Endometrium (tissue), 2 donors: ENCODE measurements around the gene NANOS3.
A peak's percentile ranks its signal among the peaks of the same experiment; 100 is the strongest.

Experiments used
- FAIRE-seq: peaks from 2 replicates; lab custom pipeline; 2012; peaks lifted over from hg19 to GRCh38; lab: Jason Lieb, UNC
- donor health status: control.
- donor health status: control.

NANOS3 gene

DNA sequence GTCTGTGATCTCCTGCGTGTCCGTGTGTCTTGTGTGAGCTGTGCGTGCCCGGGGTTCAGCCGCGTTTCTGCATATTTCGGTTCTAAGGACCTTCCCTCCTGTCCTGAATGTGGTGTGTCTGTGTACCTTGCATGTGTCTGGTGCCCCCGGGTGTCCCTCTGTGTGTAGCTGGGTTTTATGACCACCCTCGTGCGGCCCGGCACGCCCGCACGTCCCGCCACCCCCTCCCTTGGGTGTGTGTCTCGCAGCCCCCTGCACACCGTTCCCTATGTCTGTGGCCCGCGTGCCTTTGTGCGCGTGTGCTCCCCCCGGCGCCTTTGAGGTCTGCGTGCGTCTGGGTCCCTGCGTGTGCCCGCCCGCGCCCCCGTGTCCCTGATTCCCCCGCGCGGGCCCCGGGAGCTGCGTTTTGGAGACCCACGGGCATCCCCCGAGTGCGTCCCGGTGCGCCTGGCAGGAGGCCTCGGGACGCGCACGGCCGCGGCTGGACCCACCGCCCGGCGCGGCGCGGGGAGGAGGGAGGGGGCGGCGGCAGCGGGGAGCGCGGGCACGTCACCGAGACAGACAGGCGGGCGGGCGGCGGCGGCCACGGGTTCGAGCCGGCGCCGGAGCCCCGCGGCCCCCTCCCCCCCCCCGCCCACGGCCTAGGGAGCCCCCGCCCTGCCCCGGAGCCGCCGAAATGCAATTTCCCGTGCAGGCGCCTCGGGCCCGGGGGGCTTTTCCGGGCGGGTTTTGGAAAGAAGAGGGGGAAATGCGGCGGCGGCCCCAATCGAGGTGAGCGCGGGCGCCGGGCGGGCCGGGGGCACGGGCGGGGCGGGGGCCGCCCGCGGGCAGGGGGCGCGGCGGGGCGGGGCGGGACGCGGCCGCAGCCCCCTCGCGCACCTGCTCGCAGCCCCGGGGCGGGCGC, 12.0 kb upstream of the NANOS3 start:
- FAIRE-seq: no peak

DNA sequence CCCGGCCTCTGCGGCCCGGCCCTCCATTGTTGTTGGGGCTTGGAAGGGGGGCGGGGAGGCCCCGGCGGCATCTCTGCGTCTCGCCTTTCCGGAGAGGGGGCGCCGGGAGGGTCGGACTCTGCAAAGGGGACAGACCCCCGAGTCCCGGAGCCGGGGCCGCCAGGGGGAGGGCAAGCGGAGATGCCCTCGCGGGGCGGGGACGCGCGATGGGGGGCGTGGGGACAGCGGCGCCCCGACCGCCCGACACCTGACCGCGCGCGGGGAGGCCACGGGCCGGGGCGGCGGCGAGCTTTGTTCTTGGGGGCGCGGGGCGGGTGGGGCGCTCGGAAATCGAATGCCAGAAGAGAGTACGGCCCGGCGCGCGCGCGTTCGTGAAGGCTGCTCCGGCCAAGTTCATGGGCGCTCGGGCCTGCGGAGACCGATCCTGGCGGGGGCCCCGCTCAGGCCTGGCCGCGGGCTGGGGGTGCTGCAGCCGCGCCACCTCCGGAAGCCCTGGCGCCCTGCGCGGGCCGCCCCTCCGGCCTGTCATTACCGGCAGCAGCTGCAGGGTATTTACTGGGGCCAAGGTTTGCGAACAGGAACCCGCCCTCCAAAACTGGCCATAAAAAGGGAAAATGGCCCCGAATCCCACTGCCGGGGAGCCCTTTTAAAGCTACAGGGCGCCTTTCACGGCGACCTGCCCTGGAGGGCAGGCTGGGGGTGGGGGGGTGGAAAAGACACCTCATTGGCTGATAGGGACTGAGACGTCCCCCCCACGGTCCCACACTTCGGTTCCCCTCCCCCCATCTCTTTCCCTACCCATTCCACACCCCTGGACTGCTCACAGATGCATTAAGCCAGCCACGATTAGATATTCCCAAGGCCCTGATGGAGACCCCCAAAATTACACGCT, 11.1 kb upstream of the NANOS3 start:
- no peak for FAIRE-seq

DNA sequence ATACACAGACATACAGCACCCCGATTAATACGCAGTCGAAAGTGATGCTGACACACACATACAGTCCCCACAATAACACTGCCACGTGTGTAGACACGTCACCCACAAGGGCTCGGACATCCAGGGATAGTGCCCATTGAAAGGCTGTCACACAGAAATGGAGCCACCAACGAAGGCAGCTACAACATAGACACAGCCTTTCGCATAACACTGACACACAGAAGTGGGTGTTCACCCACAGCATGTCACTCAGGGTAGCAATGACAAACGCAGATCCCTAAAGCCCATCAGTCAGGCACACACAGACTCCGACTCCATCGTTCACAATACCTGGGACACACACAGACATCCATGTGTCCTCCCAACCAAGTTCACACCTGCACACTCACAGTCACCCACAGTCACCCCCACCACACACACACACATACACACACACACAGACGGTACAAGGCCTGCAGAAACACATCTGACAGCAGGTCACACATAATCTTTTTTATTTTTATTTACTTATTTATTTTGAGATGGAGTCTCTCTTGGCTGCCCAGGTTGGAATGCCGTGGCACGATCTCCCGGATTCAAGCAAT, 10.4 kb upstream of the NANOS3 start:
- no peak for FAIRE-seq

DNA sequence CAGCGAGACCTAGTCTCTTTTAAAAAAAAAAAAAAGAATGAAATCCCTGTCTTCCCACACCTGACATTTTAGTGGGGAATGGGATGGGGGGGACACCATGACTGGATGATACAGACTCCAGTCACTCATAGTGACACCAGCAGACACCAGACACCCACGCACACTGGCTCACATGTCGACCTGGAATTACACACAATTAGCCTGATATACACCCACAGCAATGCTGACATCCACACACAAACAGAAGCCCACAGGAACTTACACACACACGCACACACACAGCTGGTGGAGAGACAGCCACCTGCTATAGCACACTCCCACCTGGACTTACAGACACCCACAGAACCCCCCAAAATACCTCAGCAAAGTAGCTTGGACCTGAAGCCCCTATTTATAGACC, 8.3 kb upstream of the NANOS3 start:
- FAIRE-seq: no peak

DNA sequence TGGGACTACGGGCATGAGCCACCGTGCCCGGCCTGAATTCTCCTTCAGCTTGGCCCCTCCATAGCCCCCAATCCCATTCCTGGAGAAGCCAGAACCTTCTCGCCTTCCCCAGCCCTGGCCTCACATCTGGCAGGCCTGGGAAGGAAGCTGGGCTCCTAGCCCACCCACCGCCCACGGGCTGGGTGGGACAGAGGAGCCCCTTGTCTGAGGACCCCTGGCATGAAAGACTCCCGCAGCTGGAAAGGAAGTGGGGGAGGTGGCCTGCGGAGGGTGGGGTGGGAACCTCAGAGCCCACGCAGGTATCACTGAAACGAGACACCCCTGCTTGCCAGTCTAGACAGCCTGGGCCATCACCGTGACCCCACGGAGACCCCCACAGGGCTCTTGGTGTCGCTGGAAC, 7.7 kb upstream of the NANOS3 start:
- FAIRE-seq: no peak

DNA sequence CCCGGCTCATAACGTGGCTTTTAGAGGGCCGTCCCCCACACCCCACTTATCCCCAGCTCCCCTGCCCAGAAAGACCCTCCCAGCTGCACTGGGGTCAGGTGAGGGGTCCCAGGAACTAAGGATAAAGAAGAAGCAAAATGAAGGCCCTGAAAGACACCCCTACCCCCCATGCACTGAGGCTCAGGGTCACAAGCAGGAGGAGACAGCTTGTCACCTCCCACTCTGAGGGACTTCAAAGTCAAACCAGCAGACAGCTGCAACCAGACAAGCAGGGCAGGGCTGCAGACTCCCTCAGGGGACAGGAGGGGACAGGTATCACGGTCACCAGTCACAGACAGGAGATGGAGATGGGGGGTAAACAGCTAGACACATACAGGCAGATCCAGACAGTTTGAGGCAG, 6.1 kb upstream of the NANOS3 start:
- FAIRE-seq: no peak

DNA sequence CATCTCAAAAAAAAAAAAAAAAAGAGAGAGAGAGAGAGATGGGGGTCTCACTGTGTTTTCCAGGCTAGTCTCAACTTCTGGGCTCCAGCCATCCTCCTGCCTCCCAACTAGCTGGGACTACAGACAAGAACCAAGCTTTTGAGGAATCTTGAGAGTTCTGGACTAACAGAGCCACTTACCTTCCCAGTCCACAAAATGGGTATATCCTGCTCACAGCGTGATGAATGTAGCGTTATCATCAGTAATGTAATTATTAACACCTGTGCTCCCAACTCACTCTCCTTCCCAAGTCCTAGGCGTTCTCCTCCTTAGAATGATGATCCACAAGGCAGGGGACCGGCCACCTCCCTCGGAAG, 4.6 kb upstream of the NANOS3 start:
- FAIRE-seq: no peak

DNA sequence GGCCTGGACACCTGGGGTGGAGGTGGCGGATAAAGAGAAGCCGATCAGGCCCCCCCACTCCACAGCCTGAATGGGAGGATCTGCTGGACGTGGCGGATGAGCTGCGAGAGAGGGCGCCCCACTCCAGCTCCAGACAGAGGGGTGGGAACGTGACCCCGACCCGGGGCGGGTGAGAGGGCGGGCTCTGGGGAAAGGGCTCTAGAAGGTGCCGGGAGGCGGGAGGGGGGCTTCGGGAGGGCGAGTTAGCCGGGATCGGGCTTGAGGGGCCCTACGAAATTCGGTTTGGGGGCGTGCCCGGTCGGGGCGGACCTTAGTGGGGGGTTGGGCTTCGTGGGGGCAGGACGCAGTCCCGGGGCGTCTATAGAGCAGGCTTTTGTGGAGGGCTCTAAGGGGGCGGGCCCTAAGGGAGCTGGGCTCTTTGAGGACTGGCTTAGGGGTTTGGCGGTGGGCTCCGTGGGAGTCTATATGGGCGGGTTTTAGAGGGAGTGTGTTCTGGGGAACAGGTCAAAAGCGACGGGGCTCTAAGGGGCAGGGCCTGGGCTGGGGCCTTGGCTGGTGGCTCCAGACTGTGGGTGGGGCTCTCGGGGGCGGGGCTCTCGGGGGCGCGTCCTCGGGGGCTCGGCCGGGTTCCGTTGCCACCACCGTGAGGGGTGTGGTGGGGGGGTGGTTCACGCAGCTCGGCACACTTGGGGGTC, 4.1 kb upstream of the NANOS3 start:
- FAIRE-seq: no peak

DNA sequence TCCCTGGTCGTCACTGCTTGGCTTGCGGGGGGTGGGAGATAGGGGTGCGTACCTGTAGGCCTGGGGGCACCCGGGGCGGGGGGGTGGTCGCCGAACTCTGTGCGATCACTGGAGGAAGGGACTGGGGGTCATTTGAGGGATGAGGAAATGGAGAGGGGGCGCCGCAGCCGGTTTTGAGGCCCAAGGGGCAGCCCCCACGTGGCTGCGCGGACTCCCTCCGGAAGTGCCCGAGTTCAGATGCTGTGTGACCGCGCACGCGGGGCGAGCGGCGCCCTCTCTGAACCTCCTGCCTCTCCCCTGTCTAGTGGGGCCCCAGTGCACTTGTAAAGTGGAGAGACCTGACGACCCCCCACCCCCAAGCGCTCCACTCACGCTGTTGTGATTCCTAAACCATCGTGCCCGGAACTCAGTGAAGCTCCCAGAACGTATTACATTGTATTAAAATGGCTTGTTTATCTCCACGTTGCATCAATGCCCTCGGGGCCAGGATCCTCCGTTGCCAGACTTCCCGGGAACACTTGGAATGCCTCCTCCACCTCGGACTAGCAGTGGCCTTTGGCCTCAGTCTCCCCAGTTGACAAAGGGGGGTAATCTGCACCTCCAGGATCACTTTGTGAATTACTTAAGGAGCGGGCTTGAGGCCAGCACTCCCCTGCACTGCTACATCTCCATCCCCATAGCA, 3.0 kb upstream of the NANOS3 start:
- FAIRE-seq: no peak

DNA sequence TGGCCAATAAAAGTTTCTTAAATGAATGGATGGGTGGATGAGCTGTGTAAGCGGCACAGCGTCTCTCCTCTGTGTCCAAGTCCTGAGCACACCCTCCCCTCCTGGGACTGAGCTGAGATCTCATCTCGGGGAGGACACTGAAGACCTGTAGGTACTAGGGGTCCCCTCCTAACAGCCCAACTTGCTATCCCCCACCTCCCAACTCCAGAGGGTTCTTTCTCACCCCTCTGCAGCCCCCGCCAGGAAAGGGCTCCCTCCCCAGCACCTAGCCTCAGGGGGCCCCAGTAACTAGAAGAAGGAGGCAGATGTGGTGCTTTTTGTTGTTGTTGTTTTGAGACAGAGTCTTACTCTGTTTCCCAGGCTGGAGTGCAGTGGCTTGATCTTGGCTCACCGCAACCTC, 1.1 kb upstream of the NANOS3 start:
- no peak for FAIRE-seq

DNA sequence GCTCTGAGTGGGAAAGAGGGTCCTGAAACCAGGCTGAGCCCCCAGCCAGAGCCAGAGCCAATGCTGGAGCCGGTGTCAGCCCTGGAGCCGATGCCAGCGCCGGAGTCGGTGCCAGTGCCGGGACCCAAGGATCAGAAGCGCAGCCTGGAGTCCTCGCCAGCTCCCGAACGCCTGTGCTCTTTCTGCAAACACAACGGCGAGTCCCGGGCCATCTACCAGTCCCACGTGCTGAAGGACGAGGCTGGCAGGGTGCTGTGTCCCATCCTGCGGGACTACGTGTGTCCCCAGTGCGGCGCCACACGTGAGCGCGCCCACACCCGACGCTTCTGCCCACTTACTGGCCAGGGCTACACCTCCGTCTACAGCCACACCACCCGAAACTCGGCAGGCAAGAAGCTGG, 369 bp downstream of the NANOS3 start:
- no peak for FAIRE-seq

DNA sequence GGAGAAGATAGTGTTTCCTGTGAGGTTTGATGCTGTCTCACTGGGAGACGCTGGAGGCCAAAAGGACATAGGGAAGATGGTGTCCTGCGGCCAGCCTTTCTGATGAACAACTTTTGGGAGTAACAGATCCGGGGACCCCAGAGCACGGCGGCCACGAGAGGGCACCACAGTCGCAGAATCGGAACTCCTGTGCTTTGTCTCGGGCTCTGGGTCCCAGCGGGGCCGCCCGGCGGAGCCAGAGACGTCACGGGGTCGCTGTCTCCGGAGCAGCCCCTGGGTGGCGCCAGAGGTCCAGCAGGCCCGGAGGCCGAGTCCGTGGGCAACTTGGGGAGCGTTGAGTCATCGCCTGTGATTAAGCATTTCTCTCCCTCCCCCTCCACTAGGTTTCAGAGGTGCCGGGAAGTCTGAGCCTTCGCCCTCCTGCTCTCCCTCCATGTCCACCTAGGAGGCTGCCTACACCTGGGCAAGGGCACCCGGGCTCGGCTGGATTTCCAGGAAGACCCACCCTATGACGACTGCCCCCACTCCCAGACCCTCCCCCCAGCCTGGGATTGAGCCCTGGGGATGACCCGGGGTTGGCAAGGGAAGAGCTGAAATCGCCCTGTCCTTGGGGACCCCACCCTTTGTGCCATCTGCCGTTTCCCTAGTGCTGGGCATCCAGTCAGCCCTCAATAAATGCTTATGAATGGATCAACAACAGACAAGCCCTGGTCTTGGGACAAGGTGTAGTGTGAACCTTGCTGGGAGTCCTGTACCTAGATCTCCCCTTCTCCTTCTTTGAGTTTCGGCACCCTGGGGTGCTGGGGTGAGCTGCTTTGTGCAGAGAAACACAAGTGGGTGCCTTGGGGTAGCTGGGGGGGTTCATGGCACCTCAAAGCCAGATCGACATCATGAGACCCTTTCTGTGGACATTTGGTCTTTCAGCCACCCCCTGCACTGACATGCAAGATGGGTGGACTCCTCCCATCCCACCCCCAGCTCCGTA, 3.4 kb downstream of the NANOS3 start:
- FAIRE-seq: peak; percentile 87

DNA sequence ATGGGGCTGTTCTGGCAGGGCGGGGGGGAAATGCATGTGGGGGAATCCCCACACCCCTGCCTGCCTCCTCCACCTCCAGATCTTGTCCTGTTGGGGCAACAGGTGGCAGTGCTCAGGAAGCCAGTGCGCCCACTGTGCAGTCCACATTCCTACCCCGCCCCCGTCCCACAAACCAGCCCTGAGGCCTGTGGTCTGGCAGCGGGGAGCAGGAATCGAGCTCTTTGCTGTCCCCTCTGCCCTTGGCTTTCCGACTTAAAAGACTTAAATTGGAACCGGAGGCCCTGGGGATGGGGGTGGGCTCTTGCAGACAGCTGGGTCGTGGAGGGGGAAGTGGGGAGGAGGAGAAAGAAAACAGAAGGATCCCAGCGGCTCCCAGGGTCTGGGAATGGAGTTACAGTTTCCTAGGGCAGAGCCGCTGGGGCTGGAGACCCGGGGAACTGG, 4.3 kb downstream of the NANOS3 start:
- FAIRE-seq: no peak

DNA sequence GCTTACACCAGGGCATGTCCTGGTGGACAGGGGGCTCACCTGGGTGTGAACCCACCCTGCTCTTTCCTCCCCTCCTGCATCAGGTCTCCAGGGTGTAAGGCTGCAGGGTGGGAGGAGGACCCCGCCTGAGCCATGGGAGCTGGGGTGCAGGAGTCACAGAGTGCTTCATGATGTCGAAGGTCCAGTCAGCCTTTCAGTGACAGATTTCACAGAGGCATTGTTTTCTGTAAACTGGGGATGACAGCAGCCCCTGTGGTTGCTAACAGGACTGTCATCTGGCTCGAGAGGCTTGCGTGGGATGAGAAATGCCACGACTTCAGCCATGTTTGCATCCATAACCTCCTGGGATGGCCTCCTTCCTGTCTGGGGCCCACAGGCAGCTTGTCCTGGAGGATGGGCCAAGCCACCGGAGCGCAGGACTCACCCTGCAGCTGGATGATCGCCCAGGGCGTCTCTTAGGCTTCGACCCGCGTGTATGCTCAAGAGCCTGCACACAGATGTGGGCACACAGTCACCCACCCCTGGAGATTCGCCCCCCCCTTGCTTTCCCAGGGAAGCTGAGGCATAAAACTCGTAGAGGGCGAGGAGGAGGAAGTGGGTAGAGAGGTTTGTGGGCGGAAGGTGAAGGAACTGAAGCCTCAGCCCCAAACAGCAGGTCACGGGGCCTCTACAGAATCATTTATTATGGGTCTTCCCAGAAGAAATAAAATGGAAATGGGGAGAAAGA, 4.9 kb downstream of the NANOS3 start:
- FAIRE-seq: no peak

DNA sequence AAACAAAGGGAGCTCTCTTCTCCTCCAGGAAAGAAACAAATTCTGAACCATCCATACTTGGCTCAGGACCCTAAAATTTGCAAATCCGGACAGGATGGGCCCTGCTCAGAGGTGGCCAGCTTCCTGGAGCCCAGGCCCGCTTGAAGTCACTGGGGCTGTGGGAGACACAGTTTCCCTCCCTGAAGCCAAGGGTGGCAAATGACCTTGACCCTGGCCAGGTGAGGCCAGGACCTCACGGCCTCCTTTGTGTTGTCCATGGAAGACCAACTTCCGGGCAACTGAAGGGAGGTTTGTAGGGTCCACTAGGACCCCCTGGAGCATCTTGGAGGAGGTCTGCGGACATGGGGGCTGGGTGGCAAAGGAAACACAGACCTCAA, 5.5 kb downstream of the NANOS3 start:
- FAIRE-seq: no peak

DNA sequence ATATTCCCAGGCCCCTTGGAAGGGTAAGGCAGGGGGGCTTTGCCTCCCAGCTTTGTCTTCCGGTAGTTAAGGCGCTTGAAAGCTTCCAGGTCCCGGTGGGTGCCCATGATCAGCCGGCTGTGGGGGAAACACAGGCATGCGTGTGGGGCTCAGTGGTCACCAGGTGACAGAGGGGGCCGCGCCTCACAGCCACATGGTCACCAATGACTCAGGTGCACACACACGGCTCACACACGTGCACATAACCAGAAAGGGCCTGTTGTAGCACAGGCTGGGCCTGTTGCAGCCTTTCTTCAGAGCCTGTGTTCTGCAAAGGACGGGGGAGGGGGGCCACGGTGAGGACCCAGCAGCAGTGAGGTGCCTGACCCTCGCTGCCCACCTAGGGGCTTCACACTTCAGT, 5.9 kb downstream of the NANOS3 start:
- no peak for FAIRE-seq

DNA sequence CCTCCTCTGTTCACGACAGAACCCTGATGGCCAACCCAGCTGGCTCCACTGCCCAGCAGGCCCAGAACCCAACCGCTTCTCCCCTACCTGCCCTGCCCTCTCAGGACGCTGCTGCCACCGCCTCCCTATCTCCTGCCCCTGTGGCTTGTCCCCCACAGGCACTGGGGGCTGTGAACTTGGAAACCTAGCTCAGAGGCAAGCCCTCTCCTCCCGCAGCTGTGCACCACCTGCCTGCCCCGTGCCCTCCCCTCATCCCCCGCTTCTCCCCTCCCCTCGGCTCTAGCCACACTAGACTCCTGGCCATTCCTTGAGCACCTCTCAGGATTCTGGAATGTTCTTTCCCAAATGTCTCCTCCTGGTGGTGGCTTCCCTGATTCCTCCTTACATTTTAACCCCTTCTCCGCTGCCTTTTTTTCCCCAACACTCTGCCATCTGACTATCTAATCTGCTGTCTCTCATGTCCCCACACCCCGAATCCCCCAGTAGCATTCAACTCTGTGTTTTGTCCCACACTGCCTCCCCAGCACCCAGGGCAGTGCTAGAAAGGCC, 6.7 kb downstream of the NANOS3 start:
- FAIRE-seq: no peak

DNA sequence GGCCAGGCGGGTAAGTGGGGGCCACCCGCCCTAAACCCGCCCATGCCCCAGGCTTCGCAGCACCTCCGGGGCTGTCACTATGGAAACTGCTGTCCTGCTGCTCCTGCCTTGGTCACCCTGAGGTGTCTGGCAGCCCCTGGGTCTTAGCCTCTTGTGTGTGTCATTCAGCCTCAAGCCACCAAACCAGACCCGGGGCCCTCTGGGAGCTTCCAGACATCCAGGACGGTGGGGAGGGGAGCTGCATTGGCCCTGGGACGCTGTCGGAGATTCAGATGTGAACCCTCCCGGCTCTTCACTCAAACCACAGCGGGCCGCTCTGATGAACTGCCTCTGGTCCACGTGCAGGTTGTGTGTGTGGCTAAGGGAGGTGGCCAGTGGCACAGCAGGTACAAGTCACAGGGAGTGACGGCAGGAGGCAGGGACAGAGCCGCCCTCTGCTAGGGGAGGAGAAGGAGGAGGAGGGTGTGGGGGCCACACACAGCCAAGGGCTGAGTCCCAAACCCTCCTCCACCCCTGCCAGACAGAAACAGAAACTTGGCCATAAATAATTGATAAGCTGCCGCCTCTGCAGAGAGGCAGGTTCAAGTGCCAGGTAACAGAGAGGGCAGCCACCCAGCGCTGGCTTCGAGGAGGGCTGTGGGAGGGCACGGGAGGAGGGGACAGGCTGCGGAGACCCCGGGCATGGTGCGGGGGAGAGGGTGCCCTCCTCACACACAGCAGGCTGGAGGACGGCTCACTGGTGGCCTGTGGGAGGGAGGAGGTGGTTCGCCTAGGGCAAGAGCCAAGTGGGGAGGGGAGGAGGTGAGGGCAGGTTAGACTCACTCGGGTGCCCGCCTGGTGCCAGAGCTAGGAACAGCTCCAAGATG, 8.0 kb downstream of the NANOS3 start:
- FAIRE-seq: no peak
